ENCODE measurements around the gene MED13L.

The MED13L gene

GRCh38 chr12:116273813-116274550 is 3.5 kb downstream of the MED13L start:
- no peaks in the 10 kb centered on the region for H3K36me3 Mint-ChIP-seq
- peak overlapping the region; percentile 61 for H3K4me3 Mint-ChIP-seq
- H3K27ac Mint-ChIP-seq, result no peak overlapping the region
- peaks cover 57% of the 10 kb centered on the region for H3K4me1 Mint-ChIP-seq
- no peaks in the 10 kb centered on the region for H3K27me3 Mint-ChIP-seq
- no peaks in the 10 kb centered on the region for H3K9me3 Mint-ChIP-seq

- H3K27me3 Mint-ChIP-seq, result no peaks in the 10 kb centered on the region
- H3K36me3 Mint-ChIP-seq, result no peaks in the 10 kb centered on the region
- H3K4me1 Mint-ChIP-seq, result peaks cover 37% of the 10 kb centered on the region
- H3K9me3 Mint-ChIP-seq, result no peaks in the 10 kb centered on the region
- H3K4me3 Mint-ChIP-seq, result no peak overlapping the region
- H3K27ac Mint-ChIP-seq, result no peak overlapping the region
These were observed 9.5 kb downstream of the MED13L start for GRCh38 chr12:116267948-116268347.

GRCh38 chr12:116266631-116267349 is 10.7 kb downstream of the MED13L start:
- H3K9me3 Mint-ChIP-seq, result no peaks in the 10 kb centered on the region
- H3K4me1 Mint-ChIP-seq, result peaks cover 37% of the 10 kb centered on the region
- H3K4me3 Mint-ChIP-seq, result no peak overlapping the region
- H3K36me3 Mint-ChIP-seq, result no peaks in the 10 kb centered on the region
- H3K27me3 Mint-ChIP-seq, result no peaks in the 10 kb centered on the region
- no peak overlapping the region for H3K27ac Mint-ChIP-seq

- Mint-ChIP-seq H3K4me1 (peaks cover 39% of the 10 kb centered on the region), H3K27ac (no peak overlapping the region), H3K9me3 (no peaks in the 10 kb centered on the region), H3K27me3 (no peaks in the 10 kb centered on the region), H3K36me3 (no peaks in the 10 kb centered on the region), H3K4me3 (no peak overlapping the region)
These were observed 11.3 kb downstream of the MED13L start for GRCh38 chr12:116266168-116266601.

GRCh38 chr12:116265351-116266147 is 11.9 kb downstream of the MED13L start:
- Mint-ChIP-seq H3K27ac (no peak overlapping the region), H3K4me3 (no peak overlapping the region), H3K4me1 (peaks cover 45% of the 10 kb centered on the region), H3K9me3 (no peaks in the 10 kb centered on the region), H3K36me3 (no peaks in the 10 kb centered on the region), H3K27me3 (no peaks in the 10 kb centered on the region)

- Mint-ChIP-seq H3K4me1 (peaks cover 45% of the 10 kb centered on the region), H3K27me3 (no peaks in the 10 kb centered on the region), H3K9me3 (no peaks in the 10 kb centered on the region), H3K36me3 (no peaks in the 10 kb centered on the region), H3K27ac (peak overlapping the region; percentile 71), H3K4me3 (peak overlapping the region; percentile 62)
These were observed 12.9 kb downstream of the MED13L start for GRCh38 chr12:116264525-116265070.

- Mint-ChIP-seq H3K4me3 (no peak overlapping the region), H3K4me1 (peaks cover 48% of the 10 kb centered on the region), H3K27me3 (no peaks in the 10 kb centered on the region), H3K9me3 (no peaks in the 10 kb centered on the region), H3K36me3 (no peaks in the 10 kb centered on the region), H3K27ac (no peak overlapping the region)
These were observed 13.6 kb downstream of the MED13L start for GRCh38 chr12:116263844-116264243.

- H3K4me1 Mint-ChIP-seq, result peaks cover 53% of the 10 kb centered on the region
- no peak overlapping the region for H3K27ac Mint-ChIP-seq
- H3K27me3 Mint-ChIP-seq, result no peaks in the 10 kb centered on the region
- no peak overlapping the region for H3K4me3 Mint-ChIP-seq
- no peaks in the 10 kb centered on the region for H3K9me3 Mint-ChIP-seq
- H3K36me3 Mint-ChIP-seq, result no peaks in the 10 kb centered on the region
These were observed 14.1 kb downstream of the MED13L start for GRCh38 chr12:116263431-116263830.

GRCh38 chr12:116262741-116263140 is 14.8 kb downstream of the MED13L start:
- peaks cover 60% of the 10 kb centered on the region for H3K4me1 Mint-ChIP-seq
- no peaks in the 10 kb centered on the region for H3K36me3 Mint-ChIP-seq
- no peaks in the 10 kb centered on the region for H3K27me3 Mint-ChIP-seq
- H3K9me3 Mint-ChIP-seq, result no peaks in the 10 kb centered on the region
- no peak overlapping the region for H3K4me3 Mint-ChIP-seq
- no peak overlapping the region for H3K27ac Mint-ChIP-seq

GRCh38 chr12:116261525-116262100 is 15.9 kb downstream of the MED13L start:
- Mint-ChIP-seq H3K27me3 (no peaks in the 10 kb centered on the region), H3K36me3 (no peaks in the 10 kb centered on the region), H3K4me1 (peaks cover 71% of the 10 kb centered on the region), H3K27ac (peak overlapping the region; percentile 4), H3K9me3 (no peaks in the 10 kb centered on the region), H3K4me3 (no peak overlapping the region)

- no peaks in the 10 kb centered on the region for H3K36me3 Mint-ChIP-seq
- H3K4me3 Mint-ChIP-seq, result no peak overlapping the region
- no peak overlapping the region for H3K27ac Mint-ChIP-seq
- peaks cover 85% of the 10 kb centered on the region for H3K4me1 Mint-ChIP-seq
- H3K27me3 Mint-ChIP-seq, result no peaks in the 10 kb centered on the region
- H3K9me3 Mint-ChIP-seq, result no peaks in the 10 kb centered on the region
These were observed 17.5 kb downstream of the MED13L start for GRCh38 chr12:116259800-116260577.

- Mint-ChIP-seq H3K4me1 (peaks cover 90% of the 10 kb centered on the region), H3K4me3 (peak overlapping the region; percentile 23), H3K27ac (no peak overlapping the region), H3K36me3 (peaks cover 1% of the 10 kb centered on the region), H3K9me3 (no peaks in the 10 kb centered on the region), H3K27me3 (no peaks in the 10 kb centered on the region)
These were observed 19.7 kb downstream of the MED13L start for GRCh38 chr12:116257826-116258225.

GRCh38 chr12:116257215-116257614 is 20.3 kb downstream of the MED13L start:
- Mint-ChIP-seq H3K9me3 (peaks cover 4% of the 10 kb centered on the region), H3K36me3 (peaks cover 6% of the 10 kb centered on the region), H3K27me3 (no peaks in the 10 kb centered on the region), H3K27ac (peak overlapping the region; percentile 83), H3K4me3 (peak overlapping the region; percentile 45), H3K4me1 (peaks cover 90% of the 10 kb centered on the region)

- H3K27ac Mint-ChIP-seq, result no peak overlapping the region
- no peaks in the 10 kb centered on the region for H3K27me3 Mint-ChIP-seq
- H3K4me1 Mint-ChIP-seq, result peaks cover 76% of the 10 kb centered on the region
- H3K36me3 Mint-ChIP-seq, result peaks cover 18% of the 10 kb centered on the region
- H3K9me3 Mint-ChIP-seq, result peaks cover 6% of the 10 kb centered on the region
- H3K4me3 Mint-ChIP-seq, result no peak overlapping the region
These were observed 27.6 kb downstream of the MED13L start for GRCh38 chr12:116249938-116250337.
